ENCODE data around the gene GIPR. TPM values are rescaled to one million over a fixed set of nuclear protein-coding genes. Genes with fewer than 3 reads are reported as not detected.

Gene GIPR
- total and polyA plus RNA-seq, 2 of the 13 experiments (the other 11 are each of a cell fraction or from before 2014, with no cell fraction given) = 0.15 to 1.2 TPM

DNA sequence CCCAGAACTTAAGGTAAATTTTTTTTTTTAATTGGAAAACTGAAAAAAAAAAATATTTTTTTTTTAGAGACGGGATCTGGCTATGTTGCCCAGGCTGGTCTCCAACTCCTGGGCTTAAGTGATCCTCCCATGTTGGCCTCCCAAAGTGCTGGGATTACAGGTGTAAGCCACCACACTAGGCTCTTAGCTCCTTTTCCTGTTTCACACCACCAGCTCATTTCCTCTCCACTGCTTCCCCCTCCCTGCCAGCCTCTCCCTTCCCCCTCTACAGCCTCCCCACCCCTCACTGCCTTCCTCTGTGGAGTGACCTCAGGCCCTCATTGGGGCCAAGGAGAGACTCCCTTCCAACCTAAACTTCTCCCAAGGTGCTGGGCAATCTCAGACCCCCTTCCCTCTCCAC is 4.2 kb upstream of the GIPR start:
- no peak for FAIRE-seq
- no peak for ATAC-seq
- no peak overlapping the region for H3K9ac ChIP-seq (ENCODE audit: insufficient read depth, low read depth, low read length)
- no TSS peak for BruUV-seq (replicated peaks)
- H3K36me3 ChIP-seq (replicated peaks in 1 of 2; ENCODE audit: control insufficient read depth in 1 of 2, insufficient read depth in 2 of 2, low read length in 2 of 2) = no peaks in the 10 kb centered on the region
- no peaks in the 10 kb centered on the region for H3K79me2 ChIP-seq (ENCODE audit: insufficient read depth, low read length)
- in situ Hi-C loops (cut with HindIII; ENCODE audit: extremely low pct_ligation_motif_present, low pct_unique_long_range_greater_than_20kb) (no loop called here), intact Hi-C loops (cut with micrococcal nuclease; ENCODE audit: unreplicated experiment) (no loop called here)
- no peak overlapping the region for H2AFZ ChIP-seq (ENCODE audit: low read length)
- no peak for DNase-seq (ENCODE audit: low spot score)
- H3K27ac ChIP-seq (ENCODE audit: extremely low read length, insufficient read depth, low read length) = no peak overlapping the region
- H4K20me1 ChIP-seq (ENCODE audit: insufficient read depth, low read length) = no peaks in the 10 kb centered on the region
- ChIA-PET POLR2A (no interaction called here), CTCF (ENCODE audit: low intra/inter-chr PET ratio, low total read pairs) (no interaction called here)
- H3K4me3 ChIP-seq (replicated peaks in 1 of 3; ENCODE audit: insufficient read depth in 1 of 3, low read depth in 2 of 3, low read length in 3 of 3) = no peak overlapping the region
- H3K4me2 ChIP-seq (ENCODE audit: low read depth, low read length) = 0 out of 2 replicates have a peak overlapping the region, but pooled peaks have one; percentile 18
- WGBS (ENCODE audit: low lambda C conversion rate) = 38% methylated on average over 1 of the region's 1 CpG
- peaks cover 34% of the 10 kb centered on the region for H3K4me1 ChIP-seq (ENCODE audit: insufficient read depth, low read length)
- H3K9me3 ChIP-seq (ENCODE audit: low read length) = no peaks in the 10 kb centered on the region
- H3K27me3 ChIP-seq (ENCODE audit: control insufficient read depth in 1 of 2, insufficient read depth in 2 of 2, low read length in 2 of 2) = peaks cover 0 to 8% of the 10 kb centered on the region in 2 experiments; a peak in 2 of 5 replicates
- no peak for TF ChIP-seq ZNF740 (CRISPR knock-in tag; IDR thresholded peaks at IDR 0.05)
- no peak for TF ChIP-seq CHD4 (IDR thresholded peaks at IDR 0.05; ENCODE audit: borderline replicate concordance, low read length)
- TF ChIP-seq RARA (CRISPR knock-in tag; IDR thresholded peaks at IDR 0.05) = no peak
- TF ChIP-seq CAMTA2 (CRISPR knock-in tag; IDR thresholded peaks at IDR 0.05; ENCODE audit: borderline replicate concordance) = no peak
- TF ChIP-seq HOXA9 (CRISPR knock-in tag; IDR thresholded peaks at IDR 0.05; ENCODE audit: borderline replicate concordance) = no peak
- no peak for TF ChIP-seq MLLT10 (CRISPR knock-in tag; IDR thresholded peaks at IDR 0.05)
- no peak for TF ChIP-seq PHF20 (CRISPR knock-in tag; IDR thresholded peaks at IDR 0.05)
- TF ChIP-seq TAF15 (IDR thresholded peaks at IDR 0.05; ENCODE audit: low read depth, low read length, poor library complexity, severe bottlenecking) = no peak
- TF ChIP-seq, protein P1, sequence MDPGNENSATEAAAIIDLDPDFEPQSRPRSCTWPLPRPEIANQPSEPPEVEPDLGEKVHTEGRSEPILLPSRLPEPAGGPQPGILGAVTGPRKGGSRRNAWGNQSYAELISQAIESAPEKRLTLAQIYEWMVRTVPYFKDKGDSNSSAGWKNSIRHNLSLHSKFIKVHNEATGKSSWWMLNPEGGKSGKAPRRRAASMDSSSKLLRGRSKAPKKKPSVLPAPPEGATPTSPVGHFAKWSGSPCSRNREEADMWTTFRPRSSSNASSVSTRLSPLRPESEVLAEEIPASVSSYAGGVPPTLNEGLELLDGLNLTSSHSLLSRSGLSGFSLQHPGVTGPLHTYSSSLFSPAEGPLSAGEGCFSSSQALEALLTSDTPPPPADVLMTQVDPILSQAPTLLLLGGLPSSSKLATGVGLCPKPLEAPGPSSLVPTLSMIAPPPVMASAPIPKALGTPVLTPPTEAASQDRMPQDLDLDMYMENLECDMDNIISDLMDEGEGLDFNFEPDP (CRISPR knock-in tag; conservative IDR thresholded peaks at IDR 0.05) = no peak
- no peak for TF ChIP-seq ZMAT5 (CRISPR knock-in tag; IDR thresholded peaks at IDR 0.05; ENCODE audit: borderline replicate concordance, low read depth)
- TF ChIP-seq HMG20A (CRISPR knock-in tag; IDR thresholded peaks at IDR 0.05; ENCODE audit: borderline replicate concordance) = no peak
- no peak for TF ChIP-seq ZBTB7A (CRISPR knock-in tag; IDR thresholded peaks at IDR 0.05)
- TF ChIP-seq HNF4A (CRISPR knock-in tag; IDR thresholded peaks at IDR 0.05) = no peak
- no peak for TF ChIP-seq ZNF335 (CRISPR knock-in tag; IDR thresholded peaks at IDR 0.05)
- TF ChIP-seq ZNF75D (CRISPR knock-in tag; IDR thresholded peaks at IDR 0.05; ENCODE audit: borderline replicate concordance) = no peak
- TF ChIP-seq, protein P2, sequence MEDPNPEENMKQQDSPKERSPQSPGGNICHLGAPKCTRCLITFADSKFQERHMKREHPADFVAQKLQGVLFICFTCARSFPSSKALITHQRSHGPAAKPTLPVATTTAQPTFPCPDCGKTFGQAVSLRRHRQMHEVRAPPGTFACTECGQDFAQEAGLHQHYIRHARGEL (CRISPR knock-in tag; IDR thresholded peaks at IDR 0.05) = no peak
- TF ChIP-seq EHMT2 (IDR thresholded peaks at IDR 0.05; ENCODE audit: borderline replicate concordance, low read depth, low read length) = no peak
- TF ChIP-seq CEBPZ (IDR thresholded peaks at IDR 0.05; ENCODE audit: low read length) = no peak
